ENCODE data around the gene SFI1. TPM values are rescaled to one million over a fixed set of nuclear protein-coding genes. Genes with fewer than 3 reads are reported as not detected.

The SFI1 gene
- total RNA-seq, 2 donors from 2014 or later, result 6.5 to 6.8 TPM

DNA sequence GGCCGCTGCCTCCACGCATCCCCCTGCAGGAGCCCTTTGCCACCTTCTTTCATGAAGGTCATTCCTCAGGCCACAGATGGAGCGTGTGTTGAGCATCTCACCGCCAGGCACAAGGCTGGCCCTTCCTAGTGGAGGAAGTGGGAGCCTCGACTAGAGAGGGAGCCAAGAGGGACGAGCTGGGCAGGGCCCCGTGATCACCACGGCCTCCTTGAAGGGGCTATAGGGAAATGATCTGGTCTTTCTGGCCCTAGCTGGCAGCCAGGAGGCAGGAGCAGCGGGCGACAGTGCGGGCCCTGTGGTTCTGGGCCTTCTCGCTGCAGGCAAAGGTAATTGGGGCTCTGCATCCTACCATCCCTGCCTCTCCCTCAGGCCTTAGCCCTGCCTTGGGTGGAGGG, 116.6 kb downstream of the SFI1 start:
- peaks cover 4% of the 10 kb centered on the region for H3K36me3 ChIP-seq
- H3K4me1 ChIP-seq, result peaks cover 0 to 18% of the 10 kb centered on the region in 2 donors
- H3K4me3 ChIP-seq, result no peak overlapping the region
- H3K27me3 ChIP-seq, result no peaks in the 10 kb centered on the region
- no peak for DNase-seq (ENCODE audit: low spot score)
- no peaks in the 10 kb centered on the region for H3K9me3 ChIP-seq
- TF ChIP-seq, protein P1, sequence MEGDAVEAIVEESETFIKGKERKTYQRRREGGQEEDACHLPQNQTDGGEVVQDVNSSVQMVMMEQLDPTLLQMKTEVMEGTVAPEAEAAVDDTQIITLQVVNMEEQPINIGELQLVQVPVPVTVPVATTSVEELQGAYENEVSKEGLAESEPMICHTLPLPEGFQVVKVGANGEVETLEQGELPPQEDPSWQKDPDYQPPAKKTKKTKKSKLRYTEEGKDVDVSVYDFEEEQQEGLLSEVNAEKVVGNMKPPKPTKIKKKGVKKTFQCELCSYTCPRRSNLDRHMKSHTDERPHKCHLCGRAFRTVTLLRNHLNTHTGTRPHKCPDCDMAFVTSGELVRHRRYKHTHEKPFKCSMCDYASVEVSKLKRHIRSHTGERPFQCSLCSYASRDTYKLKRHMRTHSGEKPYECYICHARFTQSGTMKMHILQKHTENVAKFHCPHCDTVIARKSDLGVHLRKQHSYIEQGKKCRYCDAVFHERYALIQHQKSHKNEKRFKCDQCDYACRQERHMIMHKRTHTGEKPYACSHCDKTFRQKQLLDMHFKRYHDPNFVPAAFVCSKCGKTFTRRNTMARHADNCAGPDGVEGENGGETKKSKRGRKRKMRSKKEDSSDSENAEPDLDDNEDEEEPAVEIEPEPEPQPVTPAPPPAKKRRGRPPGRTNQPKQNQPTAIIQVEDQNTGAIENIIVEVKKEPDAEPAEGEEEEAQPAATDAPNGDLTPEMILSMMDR (IDR thresholded peaks at IDR 0.05), result no peak
- no peak overlapping the region for H3K27ac ChIP-seq

DNA sequence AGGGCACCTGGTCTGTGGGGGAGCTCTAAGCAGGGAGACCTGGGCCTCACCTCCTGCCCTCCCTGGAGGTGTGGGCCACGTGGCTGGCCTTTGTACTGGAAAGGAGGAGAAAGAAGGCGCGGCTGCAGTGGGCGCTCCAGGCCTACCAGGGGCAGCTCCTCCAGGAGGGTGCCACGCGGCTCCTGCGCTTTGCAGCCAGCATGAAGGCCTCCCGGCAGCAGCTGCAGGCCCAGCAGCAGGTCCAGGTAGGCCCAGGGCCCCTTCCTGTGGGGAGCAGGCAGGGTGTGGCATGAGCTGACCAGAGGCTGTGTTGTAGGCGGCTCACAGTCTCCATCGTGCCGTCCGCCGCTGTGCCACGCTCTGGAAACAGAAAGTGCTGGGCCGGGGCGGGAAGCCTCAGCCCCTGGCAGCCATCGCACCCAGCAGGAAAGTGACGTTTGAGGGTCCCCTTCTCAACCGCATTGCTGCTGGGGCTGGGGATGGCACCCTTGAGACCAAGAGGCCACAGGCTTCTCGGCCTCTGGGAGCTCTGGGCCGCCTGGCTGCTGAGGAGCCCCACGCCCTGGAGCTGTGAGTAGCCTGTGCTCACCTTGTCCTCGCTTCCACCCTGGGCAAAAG, 117.1 kb downstream of the SFI1 start:
- no peak for DNase-seq (ENCODE audit: low spot score)

DNA sequence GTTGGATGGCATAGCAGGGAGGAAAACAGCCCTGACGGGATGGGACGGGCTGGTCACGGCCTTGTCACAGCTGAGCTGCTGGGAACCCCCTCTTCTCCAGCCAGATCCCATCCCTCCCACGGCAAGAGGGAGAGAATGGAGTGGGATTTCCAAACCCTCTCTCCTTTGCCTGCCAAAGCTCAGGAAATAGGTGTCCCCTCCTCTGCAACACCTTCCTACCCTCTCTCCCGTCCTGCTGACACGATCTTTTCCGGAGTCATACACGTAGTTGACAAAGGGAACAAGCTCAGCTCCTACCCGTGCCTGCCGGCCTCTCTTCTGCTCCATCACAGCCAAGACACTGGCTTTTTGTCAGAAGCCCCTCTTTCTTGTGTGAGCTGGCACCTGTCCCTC, 117.6 kb downstream of the SFI1 start:
- H3K4me1 ChIP-seq, result peaks cover 0 to 18% of the 10 kb centered on the region in 2 donors
- H3K27ac ChIP-seq, result no peak overlapping the region
- no peak for DNase-seq (ENCODE audit: low spot score)
- no peaks in the 10 kb centered on the region for H3K27me3 ChIP-seq
- no peak overlapping the region for H3K4me3 ChIP-seq
- H3K36me3 ChIP-seq, result peaks cover 13% of the 10 kb centered on the region
- H3K9me3 ChIP-seq, result no peaks in the 10 kb centered on the region
- TF ChIP-seq, protein P1 (IDR thresholded peaks at IDR 0.05), result no peak

More for the DNA sequence above, 117.1 kb downstream of the SFI1 start:
- peaks cover 0 to 18% of the 10 kb centered on the region in 2 donors for H3K4me1 ChIP-seq
- H3K4me3 ChIP-seq, result no peak overlapping the region
- H3K27ac ChIP-seq, result no peak overlapping the region
- H3K36me3 ChIP-seq, result peaks cover 9% of the 10 kb centered on the region
- no peaks in the 10 kb centered on the region for H3K9me3 ChIP-seq
- H3K27me3 ChIP-seq, result no peaks in the 10 kb centered on the region
- TF ChIP-seq, protein P1 (IDR thresholded peaks at IDR 0.05), result no peak

DNA sequence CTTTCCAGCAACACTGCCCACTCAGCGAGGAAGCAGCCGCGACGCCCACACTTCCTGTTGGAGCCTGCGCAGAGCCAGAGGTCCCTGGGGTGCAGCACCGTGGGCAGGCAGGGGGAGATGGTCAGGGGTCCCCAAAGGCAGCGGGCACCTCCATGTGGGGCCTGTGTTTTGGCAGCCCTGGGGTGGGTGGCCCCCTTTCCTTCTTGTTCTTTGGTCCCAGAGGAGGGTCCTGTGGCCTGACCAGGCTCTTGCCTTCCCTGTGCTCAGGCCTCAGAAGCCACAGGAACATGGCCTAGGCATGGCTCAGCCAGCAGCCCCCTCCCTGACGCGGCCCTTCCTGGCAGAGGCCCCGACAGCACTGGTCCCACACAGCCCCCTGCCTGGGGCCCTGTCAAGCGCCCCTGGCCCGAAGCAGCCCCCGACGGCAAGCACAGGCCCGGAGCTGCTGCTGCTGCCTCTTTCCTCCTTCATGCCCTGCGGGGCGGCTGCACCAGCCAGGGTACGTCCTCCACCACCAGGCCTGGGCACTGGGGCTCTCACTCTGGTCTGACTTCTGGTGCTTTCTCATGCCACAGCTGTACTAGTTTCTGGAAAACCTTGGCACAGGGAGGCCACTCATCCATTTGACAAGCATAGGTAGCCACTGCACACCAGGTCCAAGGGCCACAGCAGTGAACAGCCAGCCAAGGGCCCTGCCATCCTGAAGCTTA, 118.6 kb downstream of the SFI1 start:
- Histone ChIP-seq H3K27ac (no peak overlapping the region), H3K36me3 (peaks cover 23% of the 10 kb centered on the region), H3K4me1 (peaks cover 0 to 18% of the 10 kb centered on the region in 2 donors), H3K4me3 (no peak overlapping the region), H3K9me3 (no peaks in the 10 kb centered on the region), H3K27me3 (no peaks in the 10 kb centered on the region)
- no peak for DNase-seq (ENCODE audit: low spot score)
- TF ChIP-seq, protein P1 (IDR thresholded peaks at IDR 0.05), result no peak

DNA sequence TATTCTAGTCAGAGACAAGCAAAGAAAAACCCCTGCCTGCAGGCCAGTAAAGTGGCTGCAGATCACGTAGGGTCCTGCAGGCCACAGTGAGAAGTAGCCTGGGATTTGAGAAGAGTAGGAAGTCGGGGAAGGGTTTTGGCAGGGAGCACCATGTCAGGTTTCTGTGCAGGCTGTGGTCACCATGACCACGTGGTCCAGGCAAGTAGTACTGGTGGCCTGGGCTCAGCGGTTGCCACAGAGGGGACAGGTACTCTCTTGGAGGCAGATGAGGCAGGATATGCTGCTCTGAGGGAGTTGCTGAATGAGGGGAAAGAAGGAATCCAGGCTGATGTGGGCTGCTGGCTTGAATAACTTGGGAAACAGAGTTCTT, 119.1 kb downstream of the SFI1 start:
- Histone ChIP-seq H3K9me3 (no peaks in the 10 kb centered on the region), H3K27ac (no peak overlapping the region), H3K36me3 (peaks cover 28% of the 10 kb centered on the region), H3K27me3 (no peaks in the 10 kb centered on the region), H3K4me1 (peaks cover 0 to 18% of the 10 kb centered on the region in 2 donors), H3K4me3 (no peak overlapping the region)
- TF ChIP-seq, protein P1 (IDR thresholded peaks at IDR 0.05), result no peak
- no peak for DNase-seq (ENCODE audit: low spot score)

All from right atrium auricular region (tissue), 2 donors.